Peyer's patch (tissue), 4 donors: ENCODE measurements around the gene SLC7A5. TPM values are rescaled to one million over a fixed set of nuclear protein-coding genes. Genes with fewer than 3 reads are reported as not detected.
A peak's percentile ranks its signal among the peaks of the same experiment; 100 is the strongest.
"Not testable (repeated sequence)": the region's sequence is repeated elsewhere in the genome, so short reads cannot be mapped to it uniquely, and the experiment has no call there.

Experiments used
- DNase-seq, 3 donors: peaks; one replicate each; pipeline ENCODE4 v3.0.0-alpha.2; 2017 to 2019
- H3K27ac ChIP-seq, 4 donors: fragments of 200-600 bp; sonication (generic); one replicate each; pipeline ENCODE4 v1.5.1; 2016 to 2019
- H3K27me3 ChIP-seq, 2 donors: fragments of 200-600 bp; sonication (generic); one replicate each; pipeline ENCODE4 v1.5.1; 2019
- H3K36me3 ChIP-seq, 3 donors: fragments of 200-600 bp; sonication (generic); one replicate each; pipeline ENCODE4 v1.5.1; 2016 to 2019
- H3K4me1 ChIP-seq, 4 donors: fragments of 200-600 bp; sonication (generic); one replicate each; pipeline ENCODE4 v1.5.1; 2016 to 2019
- H3K4me3 ChIP-seq, 4 donors: fragments of 200-600 bp; sonication (generic); 1 replicate in 3 of 4; 2 replicates in 1 of 4; pipeline ENCODE4 v1.5.1; 2016 to 2019; ENCODE audit warnings: mild to moderate bottlenecking in 1 of 4
- H3K9me3 ChIP-seq, 4 donors: fragments of 200-600 bp; sonication (generic); one replicate each; pipeline ENCODE4 v1.5.1; 2016 to 2019; ENCODE audit warnings: mild to moderate bottlenecking in 1 of 4
- CTCF ChIP-seq, 6 experiments: fragments of 450-650 bp in 4 of 6; fragments of 200-600 bp in 2 of 6; sonication (generic) in 1 of 6; IDR thresholded peaks; one replicate each; pipeline ENCODE4 v1.5.1; 2017 to 2019; ENCODE audit warnings: antibody characterized with exemption in 6 of 6, mild to moderate bottlenecking in 3 of 6, moderate library complexity in 1 of 6
- POLR2A ChIP-seq, 2 donors: fragments of 450-650 bp; IDR thresholded peaks; one replicate each; pipeline ENCODE4 v1.5.1; 2017; ENCODE audit warnings: antibody characterized with exemption in 2 of 2, mild to moderate bottlenecking in 2 of 2, moderate library complexity in 2 of 2
- total RNA-seq, 4 donors: library from RNA; depleted of rRNA; stranded (reverse); fragments of >200 nt; gene quantifications; one replicate each; pipeline ENCODE4 v1.1.0, GENCODE V29; 2016

SLC7A5 gene
- total RNA-seq, 4 donors from 2014 or later = 3.2 to 4.7 (median 3.9) TPM

DNA sequence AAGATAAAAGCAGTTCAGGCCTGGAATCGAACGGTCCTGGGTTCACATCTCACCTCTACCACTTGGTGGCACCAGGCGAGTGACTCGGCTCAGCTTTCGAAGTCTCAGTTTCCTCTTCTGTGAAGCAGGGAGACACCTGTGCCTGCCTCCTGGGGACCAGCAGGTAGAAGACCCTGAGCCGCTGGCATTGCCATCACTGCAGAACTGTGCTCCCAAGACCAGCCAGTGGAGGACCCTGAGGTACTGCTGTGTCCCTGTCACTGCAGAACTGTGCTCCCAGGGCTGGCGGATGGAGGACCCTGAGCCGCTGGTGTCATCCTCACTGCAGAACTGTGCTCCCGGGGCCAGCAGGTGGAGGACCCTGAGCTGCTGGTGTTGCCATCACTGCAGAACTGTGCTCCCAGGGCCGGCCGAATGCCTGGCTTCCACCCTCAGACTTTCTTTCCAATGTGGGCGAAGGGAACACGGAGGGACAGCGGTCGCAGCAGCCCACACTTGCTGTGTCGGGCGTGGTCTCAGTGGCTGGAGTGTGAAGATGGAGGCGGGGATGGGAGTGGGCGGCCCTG, 8.7 kb upstream of the SLC7A5 start:
- H3K36me3 ChIP-seq = no peaks in the 10 kb centered on the region
- DNase-seq = no peak
- H3K27me3 ChIP-seq = no peaks in the 10 kb centered on the region
- H3K27ac ChIP-seq = no peak overlapping the region
- H3K9me3 ChIP-seq = no peaks in the 10 kb centered on the region
- TF ChIP-seq CTCF (IDR thresholded peaks at IDR 0.05) (peak in 3 of 6 experiments; percentile 12 to 35 (median 26)), POLR2A (IDR thresholded peaks at IDR 0.05) (no peak)
- H3K4me1 ChIP-seq = no peaks in the 10 kb centered on the region
- no peak overlapping the region for H3K4me3 ChIP-seq

GRCh38 chr16:87874639-87875427, 5.5 kb upstream of the SLC7A5 start:
- Histone ChIP-seq H3K4me1 (peaks cover 0 to 8% (median 0%) of the 10 kb centered on the region in 4 donors), H3K9me3 (no peaks in the 10 kb centered on the region), H3K36me3 (no peaks in the 10 kb centered on the region), H3K27ac (no peak overlapping the region), H3K27me3 (no peaks in the 10 kb centered on the region), H3K4me3 (no peak overlapping the region)
- TF ChIP-seq POLR2A (IDR thresholded peaks at IDR 0.05) (no peak), CTCF (IDR thresholded peaks at IDR 0.05) (no peak)
- no peak for DNase-seq

- not testable (repeated sequence) for H3K36me3 ChIP-seq, H3K27me3 ChIP-seq, H3K4me3 ChIP-seq, H3K9me3 ChIP-seq, DNase-seq
- Histone ChIP-seq H3K4me1 (peaks cover 0 to 30% (median 6%) of the 10 kb centered on the region in 4 donors), H3K27ac (peak overlapping the region in 1 of 4 donors; percentile 55)
These were observed 1.3 kb upstream of the SLC7A5 start for GRCh38 chr16:87870418-87871291.

DNA sequence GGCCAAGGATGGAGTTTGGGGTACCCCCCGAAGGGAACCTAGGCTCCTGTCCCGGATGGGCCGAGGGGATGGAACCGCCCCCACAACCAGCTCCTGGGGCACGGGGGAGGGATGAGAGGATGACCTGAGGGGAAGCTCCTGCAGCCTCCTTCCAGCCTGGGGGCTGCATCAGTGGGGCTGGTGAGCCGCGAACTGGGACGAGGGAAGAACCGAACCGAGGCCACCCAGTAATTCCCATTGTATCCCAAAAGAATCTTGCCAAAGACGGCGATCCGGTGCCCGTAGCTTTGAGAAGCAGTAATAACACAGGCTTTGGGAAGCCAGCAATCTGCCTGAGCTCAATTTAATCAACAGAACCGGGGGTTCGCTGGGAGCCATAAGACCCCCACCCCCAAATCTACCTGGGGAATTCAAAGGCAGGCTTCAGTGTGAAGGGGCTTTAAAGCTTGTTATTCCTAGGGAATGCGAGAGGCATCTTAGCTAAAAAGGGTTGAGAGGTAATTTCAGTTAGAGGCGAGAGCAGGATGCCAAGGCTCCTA, 641 bp upstream of the SLC7A5 start:
- Histone ChIP-seq H3K4me1 (peaks cover 0 to 30% (median 6%) of the 10 kb centered on the region in 4 donors), H3K27ac (peak overlapping the region in 1 of 4 donors; percentile 82)
- H3K36me3 ChIP-seq, H3K4me3 ChIP-seq, H3K27me3 ChIP-seq, H3K9me3 ChIP-seq, DNase-seq: not testable (repeated sequence)

DNA sequence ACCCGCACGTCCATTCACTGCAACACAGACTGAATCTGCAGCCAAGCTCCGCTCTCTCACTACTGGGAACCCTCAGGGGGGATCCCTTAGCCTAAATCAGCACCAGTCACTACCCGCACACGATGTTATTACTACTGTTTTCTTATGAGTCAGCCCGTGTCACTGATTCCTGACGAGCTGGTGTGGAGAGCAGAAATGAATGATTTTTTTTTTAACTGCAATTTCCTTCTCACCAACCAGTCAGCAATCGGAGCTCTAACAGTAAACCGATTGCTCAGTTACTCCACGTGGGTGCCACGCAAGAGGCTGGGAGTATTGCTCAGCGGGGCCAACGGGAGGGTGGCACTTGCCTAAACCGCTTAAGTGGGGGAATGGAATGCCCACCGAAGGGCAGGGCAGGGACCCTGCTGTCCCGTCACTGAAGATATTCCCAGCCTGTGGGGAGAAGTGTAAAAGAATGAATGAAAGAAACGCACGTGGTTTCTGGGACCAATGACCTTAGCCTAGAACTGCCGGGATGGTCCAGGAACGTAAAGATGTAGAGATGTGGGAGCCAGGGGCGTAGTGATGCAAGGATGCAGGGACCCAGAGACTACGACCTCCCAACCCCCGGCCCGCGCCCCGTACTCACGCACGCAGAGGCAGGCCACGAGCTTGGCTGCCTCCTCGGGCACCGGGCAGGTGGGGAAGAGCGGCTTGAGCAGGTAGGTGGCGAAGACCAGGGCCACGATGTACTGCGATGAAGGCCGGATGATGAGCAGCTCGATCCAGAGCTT, 865 bp downstream of the SLC7A5 start:
- Histone ChIP-seq H3K4me3 (peak overlapping the region; percentile 59 to 66 (median 62)), H3K27ac (peak overlapping the region; percentile 57 to 82 (median 74)), H3K4me1 (peaks cover 0 to 30% (median 6%) of the 10 kb centered on the region in 4 donors)
- not testable (repeated sequence) for DNase-seq, H3K27me3 ChIP-seq, H3K9me3 ChIP-seq, H3K36me3 ChIP-seq

- not testable (repeated sequence) for H3K9me3 ChIP-seq, H3K27me3 ChIP-seq, H3K36me3 ChIP-seq
- peak in 2 of 3 donors; percentile 66 to 78 for DNase-seq
- H3K4me3 ChIP-seq = peak overlapping the region in 2 of 4 donors; percentile 7 to 30
- H3K27ac ChIP-seq = peak overlapping the region; percentile 39 to 82 (median 52)
- H3K4me1 ChIP-seq = peaks cover 0 to 26% (median 6%) of the 10 kb centered on the region in 4 donors
These were observed 3.3 kb downstream of the SLC7A5 start for GRCh38 chr16:87865902-87866555.
